Measurements from ENCODE around the gene PTEN. TPM values are rescaled to one million over a fixed set of nuclear protein-coding genes. Genes with fewer than 3 reads are reported as not detected.
"Not testable (repeated sequence)": the region's sequence is repeated elsewhere in the genome, so short reads cannot be mapped to it uniquely, and the experiment has no call there.

Gene PTEN
- total RNA-seq, 1 donor from 2014 or later: 64.9 TPM

- H3K4me3 ChIP-seq: no peak overlapping the region
- peaks cover 17% of the 10 kb centered on the region for H4K20me1 ChIP-seq (ENCODE audit: low read depth)
- peak overlapping the region; percentile 98 for H3K4me3 Mint-ChIP-seq
- no peaks in the 10 kb centered on the region for H3K9me3 Mint-ChIP-seq
- H3K4me2 ChIP-seq: no peak overlapping the region
- no peaks in the 10 kb centered on the region for H3K9me3 ChIP-seq (ENCODE audit: low read depth)
- peaks cover 38% of the 10 kb centered on the region for H3K79me2 ChIP-seq (ENCODE audit: low read depth)
- no peak overlapping the region for H3K27ac Mint-ChIP-seq
- peaks cover 16% of the 10 kb centered on the region for H3F3A ChIP-seq (ENCODE audit: low read depth)
- H3K9ac ChIP-seq: no peak overlapping the region
- peaks cover 20% of the 10 kb centered on the region for H3K4me1 ChIP-seq
- H3K27ac ChIP-seq: no peak overlapping the region
- no peaks in the 10 kb centered on the region for H3K27me3 Mint-ChIP-seq (ENCODE audit: insufficient read depth, low read depth)
- no peaks in the 10 kb centered on the region for H3K27me3 ChIP-seq
- TF ChIP-seq CTCF (IDR thresholded peaks at IDR 0.05) (no peak), EZH2 (IDR thresholded peaks at IDR 0.05) (no peak), EZH2phosphoT487 (IDR thresholded peaks at IDR 0.05) (no peak)
- peaks cover 6% of the 10 kb centered on the region for H3K36me3 Mint-ChIP-seq
- DNase-seq (ENCODE audit: low spot score): no peak
- peaks cover 20% of the 10 kb centered on the region for H3K4me1 Mint-ChIP-seq
- no peaks in the 10 kb centered on the region for H3K36me3 ChIP-seq
- no peak overlapping the region for H2AFZ ChIP-seq (replicated peaks)
These were observed 44.2 kb upstream of the PTEN start for GRCh38 chr10:87819289-87819585.

- H3K27ac ChIP-seq: no peak overlapping the region
- no peak for TF ChIP-seq EZH2phosphoT487 (IDR thresholded peaks at IDR 0.05)
- TF ChIP-seq EZH2 (IDR thresholded peaks at IDR 0.05): no peak
- TF ChIP-seq CTCF (IDR thresholded peaks at IDR 0.05): no peak
- no peaks in the 10 kb centered on the region for H3K27me3 Mint-ChIP-seq (ENCODE audit: insufficient read depth, low read depth)
- DNase-seq (ENCODE audit: low spot score): no peak
- no peaks in the 10 kb centered on the region for H4K20me1 ChIP-seq (ENCODE audit: low read depth)
- no peaks in the 10 kb centered on the region for H3K4me1 ChIP-seq
- peaks cover 3% of the 10 kb centered on the region for H3K4me1 Mint-ChIP-seq
- no peak overlapping the region for H3K27ac Mint-ChIP-seq
- H3K4me3 Mint-ChIP-seq: no peak overlapping the region
- H3K79me2 ChIP-seq (ENCODE audit: low read depth): no peaks in the 10 kb centered on the region
- H3K36me3 Mint-ChIP-seq: no peaks in the 10 kb centered on the region
- H3K4me3 ChIP-seq: no peak overlapping the region
- no peaks in the 10 kb centered on the region for H3K27me3 ChIP-seq
- no peak overlapping the region for H2AFZ ChIP-seq (replicated peaks)
- H3K9ac ChIP-seq: no peak overlapping the region
- no peaks in the 10 kb centered on the region for H3K9me3 Mint-ChIP-seq
- H3K36me3 ChIP-seq: no peaks in the 10 kb centered on the region
- no peak overlapping the region for H3K4me2 ChIP-seq
- H3K9me3 ChIP-seq (ENCODE audit: low read depth): no peaks in the 10 kb centered on the region
- no peaks in the 10 kb centered on the region for H3F3A ChIP-seq (ENCODE audit: low read depth)
These were observed 36.8 kb upstream of the PTEN start for GRCh38 chr10:87826653-87827052.

GRCh38 chr10:87827681-87828080, 35.7 kb upstream of the PTEN start:
- H3K4me3 ChIP-seq: no peak overlapping the region
- no peak for DNase-seq (ENCODE audit: low spot score)
- no peak for TF ChIP-seq EZH2 (IDR thresholded peaks at IDR 0.05)
- TF ChIP-seq EZH2phosphoT487 (IDR thresholded peaks at IDR 0.05): no peak
- no peak for TF ChIP-seq CTCF (IDR thresholded peaks at IDR 0.05)
- no peaks in the 10 kb centered on the region for H3K36me3 ChIP-seq
- no peak overlapping the region for H2AFZ ChIP-seq (replicated peaks)
- Mint-ChIP-seq H3K9me3 (no peaks in the 10 kb centered on the region), H3K36me3 (no peaks in the 10 kb centered on the region), H3K4me3 (no peak overlapping the region), H3K27ac (no peak overlapping the region), H3K27me3 (ENCODE audit: insufficient read depth, low read depth) (no peaks in the 10 kb centered on the region), H3K4me1 (peaks cover 3% of the 10 kb centered on the region)
- no peaks in the 10 kb centered on the region for H3K4me1 ChIP-seq
- no peak overlapping the region for H3K27ac ChIP-seq
- no peaks in the 10 kb centered on the region for H3K79me2 ChIP-seq (ENCODE audit: low read depth)
- H4K20me1 ChIP-seq (ENCODE audit: low read depth): no peaks in the 10 kb centered on the region
- no peaks in the 10 kb centered on the region for H3K9me3 ChIP-seq (ENCODE audit: low read depth)
- H3F3A ChIP-seq (ENCODE audit: low read depth): no peaks in the 10 kb centered on the region
- no peaks in the 10 kb centered on the region for H3K27me3 ChIP-seq
- H3K9ac ChIP-seq: no peak overlapping the region
- H3K4me2 ChIP-seq: no peak overlapping the region

- H3K4me1 Mint-ChIP-seq; H3K4me3 ChIP-seq; H3K79me2 ChIP-seq (ENCODE audit: low read depth); H3K27ac Mint-ChIP-seq; H3K27me3 ChIP-seq; H3F3A ChIP-seq (ENCODE audit: low read depth); H3K9me3 ChIP-seq (ENCODE audit: low read depth); H3K4me1 ChIP-seq; H4K20me1 ChIP-seq (ENCODE audit: low read depth); H3K9me3 Mint-ChIP-seq; H3K9ac ChIP-seq; H3K27me3 Mint-ChIP-seq (ENCODE audit: insufficient read depth, low read depth); H3K4me2 ChIP-seq; H3K36me3 Mint-ChIP-seq; DNase-seq (ENCODE audit: low spot score); H3K36me3 ChIP-seq; H2AFZ ChIP-seq (replicated peaks); H3K27ac ChIP-seq; H3K4me3 Mint-ChIP-seq: not testable (repeated sequence)
These were observed 34.4 kb upstream of the PTEN start for GRCh38 chr10:87829051-87829450.
